ENCODE measurements around the gene MTLN.
"Not testable (repeated sequence)": the region's sequence is repeated elsewhere in the genome, so short reads cannot be mapped to it uniquely, and the experiment has no call there.

Gene MTLN

GRCh38 chr2:110211938-110212858, at the start of gene MTLN:
Gene MTLN (minus strand): TSS chr2:110212547. CDS start chr2:110212525, 22 bp downstream.
- no peak for TF ChIP-seq RARB (CRISPR knock-in tag; IDR thresholded peaks at IDR 0.05)
- no peak for TF ChIP-seq ARNTL (CRISPR knock-in tag; IDR thresholded peaks at IDR 0.05; ENCODE audit: borderline replicate concordance, low read depth)
- no peak for TF ChIP-seq PPARA (CRISPR knock-in tag; IDR thresholded peaks at IDR 0.05; ENCODE audit: borderline replicate concordance)
- TF ChIP-seq BACH2 (CRISPR knock-in tag; IDR thresholded peaks at IDR 0.05; ENCODE audit: borderline replicate concordance): no peak
- TF ChIP-seq ZFP3 (CRISPR knock-in tag; IDR thresholded peaks at IDR 0.05): peak; percentile 71; the same call in 1 of the 2 replicates
- peak; percentile 39; the same call in 1 of the 2 replicates for TF ChIP-seq TSHZ2 (CRISPR knock-in tag; IDR thresholded peaks at IDR 0.05)
- no peak for TF ChIP-seq POU6F1 (CRISPR knock-in tag; IDR thresholded peaks at IDR 0.05; ENCODE audit: borderline replicate concordance, low read depth)
- TF ChIP-seq ZNF8 (CRISPR knock-in tag; IDR thresholded peaks at IDR 0.05): no peak
- no peak for TF ChIP-seq OSR1 (CRISPR knock-in tag; IDR thresholded peaks at IDR 0.05)
- TF ChIP-seq CSDC2 (CRISPR knock-in tag; IDR thresholded peaks at IDR 0.05): no peak
- ATAC-seq: peak; percentile 97

- ATAC-seq: not testable (repeated sequence)
These were observed 49.6 kb upstream of the MTLN start for GRCh38 chr2:110261910-110262309.

- not testable (repeated sequence) for ATAC-seq
These were observed 35.9 kb upstream of the MTLN start for GRCh38 chr2:110248081-110248795.

GRCh38 chr2:110245488-110246435, 33.4 kb upstream of the MTLN start:
- ATAC-seq: not testable (repeated sequence)

- not testable (repeated sequence) for ATAC-seq
These were observed 30.9 kb upstream of the MTLN start for GRCh38 chr2:110243283-110243682.

GRCh38 chr2:110234514-110234913, 22.2 kb upstream of the MTLN start:
- not testable (repeated sequence) for ATAC-seq

- ATAC-seq: not testable (repeated sequence)
These were observed 17.5 kb upstream of the MTLN start for GRCh38 chr2:110229886-110230285.

GRCh38 chr2:110222626-110223025, 10.3 kb upstream of the MTLN start:
- ATAC-seq: not testable (repeated sequence)

- no peak for ATAC-seq
- TF ChIP-seq ZNF70 (CRISPR knock-in tag; IDR thresholded peaks at IDR 0.05): no peak
- TF ChIP-seq ZNF565 (CRISPR knock-in tag; conservative IDR thresholded peaks at IDR 0.05; ENCODE audit: low read depth): no peak
- TF ChIP-seq CSRNP3 (CRISPR knock-in tag; IDR thresholded peaks at IDR 0.05): no peak
- TF ChIP-seq RARB (CRISPR knock-in tag; IDR thresholded peaks at IDR 0.05): no peak
- no peak for TF ChIP-seq CREB5 (CRISPR knock-in tag; IDR thresholded peaks at IDR 0.05; ENCODE audit: low read depth)
- TF ChIP-seq ZC3H10 (CRISPR knock-in tag; IDR thresholded peaks at IDR 0.05): no peak
- no peak for TF ChIP-seq ZNF8 (CRISPR knock-in tag; IDR thresholded peaks at IDR 0.05)
- no peak for TF ChIP-seq SNAI2 (CRISPR knock-in tag; IDR thresholded peaks at IDR 0.05)
- no peak for TF ChIP-seq BACH2 (CRISPR knock-in tag; IDR thresholded peaks at IDR 0.05; ENCODE audit: borderline replicate concordance)
These were observed 9.6 kb upstream of the MTLN start for GRCh38 chr2:110221938-110222337.
